SK-N-SH treated with all-trans-retinoic acid at 6 μM for 48 hours (cell line): ENCODE data around the gene CTBP2.

Source experiments
- PATZ1 ChIP-seq: fragments of 250-450 bp; sonication (Bioruptor Pico); IDR thresholded peaks from 2 replicates; pipeline ENCODE4 v1.8.0; 2020; ENCODE audit warnings: mild to moderate bottlenecking, moderate library complexity, borderline replicate concordance
- SNAI2 ChIP-seq: fragments of 250-450 bp; sonication (Bioruptor Pico); IDR thresholded peaks from 2 replicates; pipeline ENCODE4 v1.5.0; 2020; ENCODE audit warnings: mild to moderate bottlenecking, moderate library complexity
- ZNF8 ChIP-seq: fragments of 450-650 bp; formaldehyde crosslinking; IDR thresholded peaks from 2 replicates; pipeline ENCODE4 v1.5.0; 2020; ENCODE audit warnings: mild to moderate bottlenecking, moderate library complexity

GRCh38 chr10:124963866-124964720 lies 196.3 kb downstream of the CTBP2 start:
- no peak for TF ChIP-seq ZNF8 (CRISPR knock-in tag)
- no peak for TF ChIP-seq PATZ1
- no peak for TF ChIP-seq SNAI2 (CRISPR knock-in tag)
